Measurements from ENCODE around the gene PPAN.

DNA sequence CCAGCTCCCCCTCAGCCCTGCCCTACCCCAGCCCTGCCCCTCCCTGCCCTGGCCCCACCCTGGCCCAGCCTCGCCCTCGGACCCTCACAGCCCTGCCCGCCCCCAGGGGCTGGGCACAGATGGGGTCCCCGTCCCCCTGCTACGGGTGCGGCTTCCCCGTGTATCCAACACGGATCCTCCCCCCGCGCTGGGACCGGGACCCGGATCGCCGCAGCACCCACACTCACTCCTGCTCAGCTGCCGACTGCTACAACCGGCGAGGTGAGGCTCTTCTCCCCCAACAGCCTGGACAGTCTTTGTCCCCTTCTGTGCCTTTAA lies 14.8 kb upstream of the PPAN start:
- TF ChIP-seq EZH2 (IDR thresholded peaks at IDR 0.05; ENCODE audit: low read length): no peak
- TF ChIP-seq, protein P1, sequence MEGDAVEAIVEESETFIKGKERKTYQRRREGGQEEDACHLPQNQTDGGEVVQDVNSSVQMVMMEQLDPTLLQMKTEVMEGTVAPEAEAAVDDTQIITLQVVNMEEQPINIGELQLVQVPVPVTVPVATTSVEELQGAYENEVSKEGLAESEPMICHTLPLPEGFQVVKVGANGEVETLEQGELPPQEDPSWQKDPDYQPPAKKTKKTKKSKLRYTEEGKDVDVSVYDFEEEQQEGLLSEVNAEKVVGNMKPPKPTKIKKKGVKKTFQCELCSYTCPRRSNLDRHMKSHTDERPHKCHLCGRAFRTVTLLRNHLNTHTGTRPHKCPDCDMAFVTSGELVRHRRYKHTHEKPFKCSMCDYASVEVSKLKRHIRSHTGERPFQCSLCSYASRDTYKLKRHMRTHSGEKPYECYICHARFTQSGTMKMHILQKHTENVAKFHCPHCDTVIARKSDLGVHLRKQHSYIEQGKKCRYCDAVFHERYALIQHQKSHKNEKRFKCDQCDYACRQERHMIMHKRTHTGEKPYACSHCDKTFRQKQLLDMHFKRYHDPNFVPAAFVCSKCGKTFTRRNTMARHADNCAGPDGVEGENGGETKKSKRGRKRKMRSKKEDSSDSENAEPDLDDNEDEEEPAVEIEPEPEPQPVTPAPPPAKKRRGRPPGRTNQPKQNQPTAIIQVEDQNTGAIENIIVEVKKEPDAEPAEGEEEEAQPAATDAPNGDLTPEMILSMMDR (optimal IDR thresholded peaks at IDR 0.05 in 1 of 3, IDR thresholded peaks at IDR 0.05 in 1 of 3, conservative IDR thresholded peaks at IDR 0.05 in 1 of 3; ENCODE audit: extremely low read depth in 1 of 3, insufficient read depth in 2 of 3, low read length in 3 of 3): no peak
